WTC11 (cell line): ENCODE results near the gene ZFY. TPM values are rescaled to one million over a fixed set of nuclear protein-coding genes. Genes with fewer than 3 reads are reported as not detected.

ENCODE experiments used
- ATAC-seq: fragments of 200-7000 bp; cut with Tn5 transposase; 2 replicates; pipeline ENCODE4 v1.10.0; 2021; ENCODE audit warnings: mild to moderate bottlenecking, moderate library complexity
- CTCF ChIA-PET: fragments of 300-600 bp; sonication (Branson Sonifier 250); formaldehyde crosslinking; loops from one replicate; lab custom pipeline; 2021; ENCODE audit warnings: antibody characterized with exemption; lab: Charles Lee
- POLR2A ChIA-PET: fragments of 350-600 bp; sonication (Branson Sonifier 250); formaldehyde crosslinking; loops from one replicate; lab custom pipeline; 2021; ENCODE audit warnings: antibody characterized with exemption; lab: Charles Lee
- DNase-seq: peaks from one replicate; pipeline ENCODE4 v3.0.0; 2021; ENCODE audit warnings: low spot score
- H3K27ac Mint-ChIP-seq: 2 replicates; pipeline ENCODE4 v1.8.0; 2021; ENCODE audit warnings: mixed read lengths
- H3K27me3 Mint-ChIP-seq: 2 replicates; pipeline ENCODE4 v1.8.0; 2021; ENCODE audit warnings: low read depth, mild to moderate bottlenecking, moderate library complexity, mixed read lengths
- H3K36me3 Mint-ChIP-seq: 2 replicates; pipeline ENCODE4 v1.8.0; 2021; ENCODE audit warnings: mixed read lengths
- H3K4me1 Mint-ChIP-seq: 2 replicates; pipeline ENCODE4 v1.8.0; 2022; ENCODE audit warnings: mixed read lengths
- H3K4me3 Mint-ChIP-seq: 2 replicates; pipeline ENCODE4 v1.8.0; 2021; ENCODE audit warnings: mild to moderate bottlenecking, moderate library complexity, mixed read lengths
- H3K9me3 Mint-ChIP-seq: 2 replicates; pipeline ENCODE4 v1.8.0; 2021; ENCODE audit warnings: mixed read lengths
- AFF4 ChIP-seq: sonication (generic); formaldehyde crosslinking; IDR thresholded peaks from 2 replicates; pipeline ENCODE4 v1.8.1; 2023; ENCODE audit warnings: mild to moderate bottlenecking, missing genetic modification reagents, borderline replicate concordance
- AR ChIP-seq: fragments of 250-450 bp; sonication (Bioruptor Pico); IDR thresholded peaks from 2 replicates; pipeline ENCODE4 v1.9.0; 2021; ENCODE audit warnings: mild to moderate bottlenecking
- CREM ChIP-seq: sonication (generic); formaldehyde crosslinking; IDR thresholded peaks from 2 replicates; pipeline ENCODE4 v1.8.1; 2022; ENCODE audit warnings: mild to moderate bottlenecking, missing genetic modification reagents, moderate library complexity
- EMX1 ChIP-seq: fragments of 250-450 bp; sonication (Bioruptor Pico); IDR thresholded peaks from 2 replicates; pipeline ENCODE4 v1.8.0; 2021; ENCODE audit warnings: mild to moderate bottlenecking
- ETV6 ChIP-seq: sonication (generic); formaldehyde crosslinking; IDR thresholded peaks from 2 replicates; pipeline ENCODE4 v1.8.1; 2022; ENCODE audit warnings: mild to moderate bottlenecking, missing genetic modification reagents
- GABPB1 ChIP-seq: sonication (generic); formaldehyde crosslinking; IDR thresholded peaks from 2 replicates; pipeline ENCODE4 v1.8.1; 2023; ENCODE audit warnings: mild to moderate bottlenecking, missing genetic modification reagents
- GRHL2 ChIP-seq: fragments of 250-450 bp; sonication (Bioruptor Pico); IDR thresholded peaks from 2 replicates; pipeline ENCODE4 v1.8.0; 2022; ENCODE audit warnings: mild to moderate bottlenecking, moderate library complexity; ENCODE audit not compliant: insufficient replicate concordance, severe bottlenecking
- GTF2I ChIP-seq: fragments of 250-450 bp; sonication (Bioruptor Pico); conservative IDR thresholded peaks from 2 replicates; pipeline ENCODE4 v1.4.0; 2021; ENCODE audit warnings: mild to moderate bottlenecking
- IRF2 ChIP-seq: sonication (generic); formaldehyde crosslinking; IDR thresholded peaks from 2 replicates; pipeline ENCODE4 v1.8.0; 2022; ENCODE audit warnings: low read depth, missing genetic modification reagents, borderline replicate concordance
- MAX ChIP-seq: sonication (generic); formaldehyde crosslinking; IDR thresholded peaks from 2 replicates; pipeline ENCODE4 v1.8.0; 2022; ENCODE audit warnings: mild to moderate bottlenecking, missing genetic modification reagents
- NR1H2 ChIP-seq: sonication (generic); formaldehyde crosslinking; IDR thresholded peaks from 2 replicates; pipeline ENCODE4 v1.9.0; 2021; ENCODE audit warnings: mild to moderate bottlenecking, moderate library complexity, missing genetic modification reagents
- NR3C1 ChIP-seq: sonication (generic); formaldehyde crosslinking; conservative IDR thresholded peaks from 2 replicates; pipeline ENCODE4 v1.8.1; 2023; ENCODE audit warnings: low read depth, mild to moderate bottlenecking, missing genetic modification reagents
- USF2 ChIP-seq: sonication (generic); formaldehyde crosslinking; IDR thresholded peaks from 2 replicates; pipeline ENCODE4 v1.8.1; 2023; ENCODE audit warnings: mild to moderate bottlenecking, missing genetic modification reagents, moderate library complexity
- ZBTB43 ChIP-seq: sonication (generic); formaldehyde crosslinking; IDR thresholded peaks from 2 replicates; pipeline ENCODE4 v1.8.1; 2023; ENCODE audit warnings: mild to moderate bottlenecking, missing genetic modification reagents
- ZNF396 ChIP-seq: fragments of 250-450 bp; sonication (Bioruptor Pico); IDR thresholded peaks from 2 replicates; pipeline ENCODE4 v1.8.0; 2021; ENCODE audit warnings: mild to moderate bottlenecking, moderate library complexity, borderline replicate concordance
- total RNA-seq: library from RNA; stranded (reverse); gene quantifications from 3 replicates; pipeline ENCODE4 v1.2.3, GENCODE V29; 2021
- TF ChIP-seq, protein P1 (sequence below): sonication (generic); formaldehyde crosslinking; IDR thresholded peaks from 2 replicates; pipeline ENCODE4 v1.8.1; 2022; ENCODE audit warnings: mild to moderate bottlenecking, moderate library complexity, missing genetic modification reagents
- TF ChIP-seq, protein P2 (sequence below): fragments of 200-600 bp; IDR thresholded peaks from 2 replicates; pipeline ENCODE4 v1.8.0; 2022; ENCODE audit warnings: antibody characterized with exemption

The ZFY gene
- total RNA-seq, 1 experiment from 2014 or later = 6.0 TPM

- no peak for TF ChIP-seq GRHL2
- TF ChIP-seq AR (CRISPR knock-in tag) = no peak
- no peak for TF ChIP-seq ZNF396 (CRISPR knock-in tag)
- no peak for TF ChIP-seq NR1H2 (CRISPR knock-in tag)
- no peak for TF ChIP-seq GTF2I
- no peak for TF ChIP-seq ZBTB43 (CRISPR knock-in tag)
- TF ChIP-seq GABPB1 (CRISPR knock-in tag) = no peak
- no peak for TF ChIP-seq MAX (CRISPR knock-in tag)
- TF ChIP-seq ETV6 (CRISPR knock-in tag) = no peak
- no peak for TF ChIP-seq EMX1 (CRISPR knock-in tag)
- no peak for TF ChIP-seq CREM
- no peak for TF ChIP-seq AFF4 (CRISPR knock-in tag)
- TF ChIP-seq, protein P1, sequence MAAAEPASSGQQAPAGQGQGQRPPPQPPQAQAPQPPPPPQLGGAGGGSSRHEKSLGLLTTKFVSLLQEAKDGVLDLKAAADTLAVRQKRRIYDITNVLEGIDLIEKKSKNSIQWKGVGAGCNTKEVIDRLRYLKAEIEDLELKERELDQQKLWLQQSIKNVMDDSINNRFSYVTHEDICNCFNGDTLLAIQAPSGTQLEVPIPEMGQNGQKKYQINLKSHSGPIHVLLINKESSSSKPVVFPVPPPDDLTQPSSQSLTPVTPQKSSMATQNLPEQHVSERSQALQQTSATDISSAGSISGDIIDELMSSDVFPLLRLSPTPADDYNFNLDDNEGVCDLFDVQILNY (CRISPR knock-in tag) = no peak
- no peak for TF ChIP-seq IRF2 (CRISPR knock-in tag)
- TF ChIP-seq USF2 = no peak
- TF ChIP-seq, protein P2, sequence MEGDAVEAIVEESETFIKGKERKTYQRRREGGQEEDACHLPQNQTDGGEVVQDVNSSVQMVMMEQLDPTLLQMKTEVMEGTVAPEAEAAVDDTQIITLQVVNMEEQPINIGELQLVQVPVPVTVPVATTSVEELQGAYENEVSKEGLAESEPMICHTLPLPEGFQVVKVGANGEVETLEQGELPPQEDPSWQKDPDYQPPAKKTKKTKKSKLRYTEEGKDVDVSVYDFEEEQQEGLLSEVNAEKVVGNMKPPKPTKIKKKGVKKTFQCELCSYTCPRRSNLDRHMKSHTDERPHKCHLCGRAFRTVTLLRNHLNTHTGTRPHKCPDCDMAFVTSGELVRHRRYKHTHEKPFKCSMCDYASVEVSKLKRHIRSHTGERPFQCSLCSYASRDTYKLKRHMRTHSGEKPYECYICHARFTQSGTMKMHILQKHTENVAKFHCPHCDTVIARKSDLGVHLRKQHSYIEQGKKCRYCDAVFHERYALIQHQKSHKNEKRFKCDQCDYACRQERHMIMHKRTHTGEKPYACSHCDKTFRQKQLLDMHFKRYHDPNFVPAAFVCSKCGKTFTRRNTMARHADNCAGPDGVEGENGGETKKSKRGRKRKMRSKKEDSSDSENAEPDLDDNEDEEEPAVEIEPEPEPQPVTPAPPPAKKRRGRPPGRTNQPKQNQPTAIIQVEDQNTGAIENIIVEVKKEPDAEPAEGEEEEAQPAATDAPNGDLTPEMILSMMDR = no peak
- no peak for TF ChIP-seq NR3C1
- no peaks in the 10 kb centered on the region for H3K9me3 Mint-ChIP-seq
- H3K27ac Mint-ChIP-seq = no peak overlapping the region
- peaks cover 21% of the 10 kb centered on the region for H3K36me3 Mint-ChIP-seq
- DNase-seq = no peak
- CTCF ChIA-PET = no interaction called here
- no peaks in the 10 kb centered on the region for H3K27me3 Mint-ChIP-seq
- H3K4me1 Mint-ChIP-seq = peaks cover 37% of the 10 kb centered on the region
- POLR2A ChIA-PET = no interaction called here
- H3K4me3 Mint-ChIP-seq = no peak overlapping the region
- no peak for ATAC-seq
Observed at GRCh38 chrY:2952912-2953311, 17.7 kb downstream of the ZFY start.
